DMS153 (cell line): ENCODE data around the gene ECM1.

Experiments
- DNase-seq: peaks from one replicate; lab custom pipeline; 2025; lab: John Stamatoyannopoulos, UW

The ECM1 gene

DNA sequence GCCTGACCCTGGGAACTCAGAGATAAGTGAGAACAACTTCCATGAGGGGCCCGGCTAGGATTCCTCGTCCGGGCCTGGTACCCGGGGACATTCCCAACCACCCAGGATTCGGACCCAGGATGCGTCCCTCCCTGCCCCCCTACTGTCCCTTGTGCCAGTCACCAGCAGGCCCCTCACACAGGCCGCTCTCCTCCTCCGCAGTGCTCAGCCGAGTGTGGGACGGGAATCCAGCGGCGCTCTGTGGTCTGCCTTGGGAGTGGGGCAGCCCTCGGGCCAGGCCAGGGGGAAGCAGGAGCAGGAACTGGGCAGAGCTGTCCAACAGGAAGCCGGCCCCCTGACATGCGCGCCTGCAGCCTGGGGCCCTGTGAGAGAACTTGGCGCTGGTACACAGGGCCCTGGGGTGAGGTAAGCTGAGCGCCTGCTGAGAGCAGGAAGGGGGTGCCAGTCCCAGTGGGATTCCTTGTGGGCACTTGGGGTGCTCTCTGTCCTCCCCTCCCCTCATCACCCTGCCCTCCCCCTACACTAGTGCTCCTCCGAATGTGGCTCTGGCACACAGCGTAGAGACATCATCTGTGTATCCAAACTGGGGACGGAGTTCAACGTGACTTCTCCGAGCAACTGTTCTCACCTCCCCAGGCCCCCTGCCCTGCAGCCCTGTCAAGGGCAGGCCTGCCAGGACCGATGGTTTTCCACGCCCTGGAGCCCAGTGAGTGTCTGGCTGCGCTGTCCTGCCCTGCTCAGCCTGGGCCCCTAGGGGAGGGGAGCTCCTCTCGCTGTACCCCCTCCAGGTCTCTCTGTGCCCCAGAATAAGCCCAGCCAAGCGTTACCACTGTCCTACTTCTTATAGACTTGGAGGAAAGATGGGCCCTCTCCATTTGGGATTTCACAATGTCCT lies 51.1 kb downstream of the ECM1 start:
- no peak for DNase-seq

DNA sequence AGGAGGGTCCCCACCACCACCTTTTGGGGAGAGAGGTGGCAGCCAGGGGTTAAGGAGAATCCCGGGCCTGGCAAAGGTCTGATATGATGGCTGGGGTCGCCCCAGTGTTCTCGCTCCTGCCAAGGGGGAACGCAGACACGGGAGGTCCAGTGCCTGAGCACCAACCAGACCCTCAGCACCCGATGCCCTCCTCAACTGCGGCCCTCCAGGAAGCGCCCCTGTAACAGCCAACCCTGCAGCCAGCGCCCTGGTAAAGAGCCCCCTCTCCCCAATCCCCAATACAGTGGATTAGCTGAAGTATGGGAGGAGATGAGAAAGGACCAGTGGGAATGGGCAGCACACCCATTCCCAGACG lies 51.7 kb downstream of the ECM1 start:
- DNase-seq = no peak

DNA sequence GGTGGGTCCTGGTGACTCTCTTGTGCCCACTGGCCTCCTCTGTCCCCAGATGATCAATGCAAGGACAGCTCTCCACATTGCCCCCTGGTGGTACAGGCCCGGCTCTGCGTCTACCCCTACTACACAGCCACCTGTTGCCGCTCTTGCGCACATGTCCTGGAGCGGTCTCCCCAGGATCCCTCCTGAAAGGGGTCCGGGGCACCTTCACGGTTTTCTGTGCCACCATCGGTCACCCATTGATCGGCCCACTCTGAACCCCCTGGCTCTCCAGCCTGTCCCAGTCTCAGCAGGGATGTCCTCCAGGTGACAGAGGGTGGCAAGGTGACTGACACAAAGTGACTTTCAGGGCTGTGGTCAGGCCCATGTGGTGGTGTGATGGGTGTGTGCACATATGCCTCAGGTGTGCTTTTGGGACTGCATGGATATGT lies 52.1 kb downstream of the ECM1 start:
- DNase-seq = peak; percentile 41

GRCh38 chr1:150560576-150561253 lies 52.8 kb downstream of the ECM1 start:
- DNase-seq = peak; percentile 94

DNA sequence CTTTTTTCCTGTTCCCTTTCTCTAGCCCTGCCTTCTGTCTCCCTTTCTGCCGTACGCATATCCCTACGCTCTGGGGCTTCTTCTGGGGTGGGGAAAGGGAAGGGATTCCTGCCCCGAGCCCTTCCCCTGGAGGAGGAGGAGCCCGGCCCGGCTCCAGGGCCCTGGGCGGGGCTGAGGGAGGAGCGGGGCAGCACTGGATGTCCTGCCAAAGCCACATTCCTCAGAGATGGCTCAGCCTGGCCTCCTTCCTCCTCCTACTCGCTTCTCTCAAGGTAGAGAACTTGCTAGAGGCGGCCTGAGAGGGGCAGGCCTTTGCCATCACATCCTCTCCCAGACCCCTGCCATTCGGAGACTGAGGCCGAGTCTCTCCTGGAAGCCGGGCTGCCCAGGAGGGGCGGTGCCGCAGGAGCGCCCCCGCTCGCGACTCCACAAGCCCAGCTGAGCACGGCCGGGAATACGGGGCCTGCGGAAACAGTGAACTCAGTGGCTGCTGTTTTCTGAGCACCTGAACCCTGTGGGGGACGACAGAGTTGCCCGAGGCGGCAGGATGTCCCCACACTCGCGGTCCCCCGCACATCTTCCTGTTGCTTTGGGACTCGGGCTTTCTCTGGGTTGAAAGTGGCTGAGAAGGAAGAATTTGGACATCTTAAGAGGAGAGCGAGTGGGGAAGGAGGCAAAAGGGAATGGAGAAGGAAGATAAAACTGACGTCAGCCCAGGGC lies 53.5 kb downstream of the ECM1 start:
- DNase-seq = peak; percentile 94

DNA sequence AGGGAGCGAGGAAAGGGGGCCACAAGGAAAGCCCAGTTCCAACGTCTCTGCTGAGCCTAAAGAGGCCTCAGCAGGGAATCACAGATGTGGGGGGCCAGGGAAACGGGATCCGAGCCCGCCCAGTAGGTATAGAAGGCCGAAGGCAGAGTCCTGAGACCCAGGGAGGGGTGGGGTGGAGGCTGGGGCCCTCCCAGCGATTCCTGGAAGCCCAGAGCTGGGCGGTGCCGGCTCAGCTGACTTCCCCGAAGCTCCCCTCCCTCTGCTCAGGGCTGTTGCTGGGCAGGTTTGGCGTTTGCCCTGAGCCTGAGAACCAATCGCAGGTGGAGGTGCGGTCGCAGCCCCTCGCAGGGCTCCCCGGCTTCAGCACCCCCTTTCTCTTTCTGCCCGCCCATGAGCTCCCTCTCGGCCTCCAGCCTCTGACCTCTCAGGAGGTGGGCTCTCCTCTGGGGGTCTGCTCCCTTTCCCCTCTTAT lies 54.1 kb downstream of the ECM1 start:
- peak; percentile 88 for DNase-seq

GRCh38 chr1:150562446-150563339 lies 54.8 kb downstream of the ECM1 start:
- no peak for DNase-seq
